Natural killer cell (primary cell): ENCODE data around the gene SLC41A2. TPM values are rescaled to one million over a fixed set of nuclear protein-coding genes. Genes with fewer than 3 reads are reported as not detected.

Experiments
- ATAC-seq, 3 donors: fragments of 150-1000 bp in 2 of 3; fragments of 200-7000 bp in 1 of 3; cut with Tn5 transposase; 1 replicate in 1 of 3; 2 replicates in 2 of 3; pipeline ENCODE4 v1.10.0; 2021; ENCODE audit warnings: mild to moderate bottlenecking in 2 of 3, moderate library complexity in 2 of 3
- DNase-seq, 2 donors: peaks; one replicate each; pipeline versions ENCODE4 v3.0.0 to v3.0.0-alpha.2; 2013 to 2021; ENCODE audit warnings: mixed read lengths in 1 of 2
- H3K27ac ChIP-seq: one replicate; pipeline ENCODE4 v1.5.1; 2013; ENCODE audit warnings: mild to moderate bottlenecking, low read length
- H3K27me3 ChIP-seq: one replicate; pipeline ENCODE4 v1.6.1; 2013; ENCODE audit warnings: low read length; ENCODE audit not compliant: control insufficient read depth, insufficient read depth
- H3K36me3 ChIP-seq: one replicate; pipeline ENCODE4 v1.6.1; 2013; ENCODE audit warnings: low read length; ENCODE audit not compliant: control insufficient read depth, insufficient read depth
- H3K4me1 ChIP-seq: one replicate; pipeline ENCODE4 v1.6.1; 2013; ENCODE audit warnings: low read length; ENCODE audit not compliant: control insufficient read depth, insufficient read depth
- H3K4me3 ChIP-seq: one replicate; pipeline ENCODE4 v1.5.1; 2013; ENCODE audit warnings: low read length
- H3K9me3 ChIP-seq: one replicate; pipeline ENCODE4 v1.6.1; 2013; ENCODE audit warnings: low read length; ENCODE audit not compliant: control insufficient read depth, insufficient read depth
- H3K27ac Mint-ChIP-seq, 2 donors: one replicate each; pipeline ENCODE4 v1.8.0; 2022; ENCODE audit warnings: mild to moderate bottlenecking in 2 of 2, mixed read lengths in 2 of 2, moderate library complexity in 1 of 2
- H3K27me3 Mint-ChIP-seq, 2 donors: one replicate each; pipeline ENCODE4 v1.8.0; 2022; ENCODE audit warnings: low read depth in 2 of 2, mixed read lengths in 2 of 2
- H3K36me3 Mint-ChIP-seq: one replicate; pipeline ENCODE4 v1.8.0; 2022; ENCODE audit warnings: mixed read lengths
- H3K4me1 Mint-ChIP-seq, 2 donors: one replicate each; pipeline ENCODE4 v1.8.0; 2022; ENCODE audit warnings: mixed read lengths in 2 of 2
- H3K4me3 Mint-ChIP-seq: one replicate; pipeline ENCODE4 v1.8.0; 2022; ENCODE audit warnings: mild to moderate bottlenecking, moderate library complexity, mixed read lengths
- H3K9me3 Mint-ChIP-seq, 2 donors: one replicate each; pipeline ENCODE4 v1.8.0; 2022; ENCODE audit warnings: mixed read lengths in 2 of 2
- WGBS: methylation state at CpG from one replicate; pipeline ENCODE4 v1.1.7; 2013; ENCODE audit warnings: missing lambda C conversion rate; ENCODE audit not compliant: insufficient coverage; 5-methylcytosine and 5-hydroxymethylcytosine counted together
- intact Hi-C: fragments of 100-400 bp; cut with micrococcal nuclease; formaldehyde crosslinking; loops from one replicate; pipeline ENCODE4 v1.14.2; 2022
- total RNA-seq, 4 donors: library from RNA; stranded (reverse); fragments of 120-200 nt in 1 of 4; gene quantifications; one replicate each; pipeline versions ENCODE4 v1.2.3 to v1.2.4, GENCODE V29; 2013 to 2022
- TF ChIP-seq, protein P1 (sequence below): fragments of 200-600 bp; IDR thresholded peaks from one replicate; pipeline ENCODE4 v1.8.0; 2022; ENCODE audit warnings: antibody characterized with exemption

Gene SLC41A2
- total RNA-seq, 3 donors from 2014 or later (not counting 1 experiment from before 2014, with no cell fraction given), result 1.3 to 3.5 (median 1.7) TPM

- H3K4me1 ChIP-seq, result no peaks in the 10 kb centered on the region
- 100% methylated on average over 1 of the region's 4 CpGs for WGBS
- peaks cover 14 to 41% of the 10 kb centered on the region in 2 donors for H3K27me3 Mint-ChIP-seq
- no peaks in the 10 kb centered on the region for H3K36me3 Mint-ChIP-seq
- no peak overlapping the region for H3K4me3 Mint-ChIP-seq
- no peak overlapping the region for H3K27ac ChIP-seq
- no peaks in the 10 kb centered on the region for H3K9me3 ChIP-seq
- peaks cover 7% of the 10 kb centered on the region for H3K27me3 ChIP-seq
- TF ChIP-seq, protein P1, sequence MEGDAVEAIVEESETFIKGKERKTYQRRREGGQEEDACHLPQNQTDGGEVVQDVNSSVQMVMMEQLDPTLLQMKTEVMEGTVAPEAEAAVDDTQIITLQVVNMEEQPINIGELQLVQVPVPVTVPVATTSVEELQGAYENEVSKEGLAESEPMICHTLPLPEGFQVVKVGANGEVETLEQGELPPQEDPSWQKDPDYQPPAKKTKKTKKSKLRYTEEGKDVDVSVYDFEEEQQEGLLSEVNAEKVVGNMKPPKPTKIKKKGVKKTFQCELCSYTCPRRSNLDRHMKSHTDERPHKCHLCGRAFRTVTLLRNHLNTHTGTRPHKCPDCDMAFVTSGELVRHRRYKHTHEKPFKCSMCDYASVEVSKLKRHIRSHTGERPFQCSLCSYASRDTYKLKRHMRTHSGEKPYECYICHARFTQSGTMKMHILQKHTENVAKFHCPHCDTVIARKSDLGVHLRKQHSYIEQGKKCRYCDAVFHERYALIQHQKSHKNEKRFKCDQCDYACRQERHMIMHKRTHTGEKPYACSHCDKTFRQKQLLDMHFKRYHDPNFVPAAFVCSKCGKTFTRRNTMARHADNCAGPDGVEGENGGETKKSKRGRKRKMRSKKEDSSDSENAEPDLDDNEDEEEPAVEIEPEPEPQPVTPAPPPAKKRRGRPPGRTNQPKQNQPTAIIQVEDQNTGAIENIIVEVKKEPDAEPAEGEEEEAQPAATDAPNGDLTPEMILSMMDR, result no peak
- no peak for ATAC-seq
- intact Hi-C loops, result no loop called here
- no peak overlapping the region for H3K4me3 ChIP-seq
- H3K4me1 Mint-ChIP-seq, result no peaks in the 10 kb centered on the region
- no peak overlapping the region for H3K27ac Mint-ChIP-seq
- no peaks in the 10 kb centered on the region for H3K36me3 ChIP-seq
- H3K9me3 Mint-ChIP-seq, result no peaks in the 10 kb centered on the region
- no peak for DNase-seq
These were observed 8.6 kb upstream of the SLC41A2 start for GRCh38 chr12:104966677-104967076.

GRCh38 chr12:104964856-104965205, 6.7 kb upstream of the SLC41A2 start:
- no peak overlapping the region for H3K27ac ChIP-seq
- WGBS, result 73% methylated on average over 2 of the region's 2 CpGs
- H3K36me3 Mint-ChIP-seq, result no peaks in the 10 kb centered on the region
- peaks cover 25 to 49% of the 10 kb centered on the region in 2 donors for H3K27me3 Mint-ChIP-seq
- no peaks in the 10 kb centered on the region for H3K4me1 ChIP-seq
- TF ChIP-seq, protein P1, result no peak
- H3K36me3 ChIP-seq, result no peaks in the 10 kb centered on the region
- peaks cover 7% of the 10 kb centered on the region for H3K27me3 ChIP-seq
- no peak for DNase-seq
- no peak overlapping the region for H3K4me3 Mint-ChIP-seq
- no peak overlapping the region for H3K4me3 ChIP-seq
- intact Hi-C loops, result no loop called here
- no peaks in the 10 kb centered on the region for H3K9me3 ChIP-seq
- H3K9me3 Mint-ChIP-seq, result no peaks in the 10 kb centered on the region
- H3K4me1 Mint-ChIP-seq, result no peaks in the 10 kb centered on the region
- no peak for ATAC-seq
- no peak overlapping the region for H3K27ac Mint-ChIP-seq

DNA sequence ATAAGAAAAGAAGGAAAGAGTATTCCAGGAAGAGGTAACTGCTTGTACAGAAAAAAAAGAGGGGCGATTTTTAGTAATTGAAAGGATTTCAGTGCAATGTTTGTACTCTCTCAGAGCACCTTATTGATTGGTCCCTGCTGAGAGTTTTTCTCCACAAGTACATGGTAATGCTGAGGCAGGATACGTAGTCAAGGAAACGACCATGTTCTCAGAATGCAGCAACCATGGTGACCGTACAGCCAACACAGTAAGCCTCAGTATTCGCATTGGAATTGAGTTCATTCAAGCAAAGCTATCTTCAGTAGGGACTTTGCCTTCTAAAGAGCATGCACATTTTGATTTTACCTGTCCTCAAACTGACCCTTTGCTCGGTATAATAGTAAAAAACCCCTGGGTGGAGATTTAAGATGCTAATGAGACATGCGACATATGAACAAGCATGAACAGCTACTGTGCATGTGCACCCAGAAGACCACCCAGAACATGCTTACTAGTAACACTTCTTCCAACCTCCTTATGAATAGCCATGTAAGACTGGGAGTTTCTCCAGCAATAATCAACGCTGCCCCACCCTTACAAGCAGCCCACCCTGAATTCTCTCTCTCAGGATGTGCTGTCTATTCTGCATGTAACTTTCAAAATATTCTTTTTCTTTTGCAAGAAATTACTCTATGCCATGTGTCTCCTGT, 6.2 kb upstream of the SLC41A2 start:
- Histone ChIP-seq H3K4me3 (no peak overlapping the region), H3K27me3 (peaks cover 7% of the 10 kb centered on the region), H3K9me3 (no peaks in the 10 kb centered on the region), H3K4me1 (no peaks in the 10 kb centered on the region), H3K36me3 (no peaks in the 10 kb centered on the region), H3K27ac (no peak overlapping the region)
- DNase-seq, result no peak
- intact Hi-C loops, result no loop called here
- H3K4me1 Mint-ChIP-seq, result peaks cover 1 to 3% of the 10 kb centered on the region in 2 donors
- WGBS, result 90% methylated on average over 7 of the region's 8 CpGs
- TF ChIP-seq, protein P1, result no peak
- H3K4me3 Mint-ChIP-seq, result no peak overlapping the region
- peaks cover 25 to 49% of the 10 kb centered on the region in 2 donors for H3K27me3 Mint-ChIP-seq
- ATAC-seq, result no peak
- no peaks in the 10 kb centered on the region for H3K36me3 Mint-ChIP-seq
- H3K9me3 Mint-ChIP-seq, result no peaks in the 10 kb centered on the region
- H3K27ac Mint-ChIP-seq, result no peak overlapping the region

DNA sequence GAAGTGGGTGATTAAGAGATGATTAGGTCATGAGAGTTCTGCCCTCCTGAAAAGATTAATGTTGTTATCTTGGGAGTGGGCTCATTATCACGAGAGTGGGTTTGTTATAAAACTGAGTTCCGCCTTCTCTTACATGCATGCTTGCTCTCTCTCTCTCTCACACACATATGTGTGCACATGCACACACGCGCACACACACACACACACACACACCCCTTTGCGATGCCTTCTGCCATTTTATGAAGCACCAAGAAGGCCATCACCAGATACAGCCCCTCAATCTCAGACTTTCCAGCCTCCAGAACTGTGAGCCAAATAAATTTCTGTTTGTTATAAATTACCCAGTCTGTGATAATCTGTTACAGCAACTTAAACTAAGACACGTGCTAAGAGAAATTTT, 5.7 kb upstream of the SLC41A2 start:
- no peak overlapping the region for H3K27ac ChIP-seq
- no peak for DNase-seq
- H3K9me3 ChIP-seq, result no peaks in the 10 kb centered on the region
- Mint-ChIP-seq H3K27ac (no peak overlapping the region), H3K27me3 (peaks cover 26 to 49% of the 10 kb centered on the region in 2 donors), H3K9me3 (no peaks in the 10 kb centered on the region), H3K36me3 (no peaks in the 10 kb centered on the region), H3K4me3 (no peak overlapping the region), H3K4me1 (peaks cover 7 to 8% of the 10 kb centered on the region in 2 donors)
- intact Hi-C loops, result no loop called here
- peaks cover 7% of the 10 kb centered on the region for H3K27me3 ChIP-seq
- H3K4me3 ChIP-seq, result no peak overlapping the region
- TF ChIP-seq, protein P1, result no peak
- 94% methylated on average over 5 of the region's 6 CpGs for WGBS
- ATAC-seq, result no peak
- peaks cover 5% of the 10 kb centered on the region for H3K4me1 ChIP-seq
- no peaks in the 10 kb centered on the region for H3K36me3 ChIP-seq
